K562 (cell line): ENCODE results near the gene SIGMAR1. TPM values are rescaled to one million over a fixed set of nuclear protein-coding genes. Genes with fewer than 3 reads are reported as not detected.
A peak's percentile ranks its signal among the peaks of the same experiment; 100 is the strongest.
"Not testable (repeated sequence)": the region's sequence is repeated elsewhere in the genome, so short reads cannot be mapped to it uniquely, and the experiment has no call there.

Experiments used
- ATAC-seq: fragments of 200-7000 bp; cut with Tn5 transposase; 3 replicates; pipeline ENCODE4 v1.9.1; 2020; ENCODE audit warnings: moderate library complexity
- BruUV-seq: library from RNA; stranded (reverse); fragments of 400-500 nt; replicated peaks from 2 replicates; lab custom pipeline; 2021; lab: Mats Ljungman, UMichigan
- CTCF ChIA-PET: fragments of 300-600 bp; formaldehyde crosslinking; extraction: SDS; loops from one replicate; lab custom pipeline; 2021; ENCODE audit warnings: low intra/inter-chr PET ratio; lab: Yijun Ruan, JAX
- POLR2A ChIA-PET: fragments of 300-600, 350-650 bp; sonication (Branson Sonifier 250); formaldehyde crosslinking; extraction: SDS; loops from one replicate; lab custom pipeline; 2021; ENCODE audit warnings: antibody characterized with exemption, inconsistent platforms; lab: Yijun Ruan, JAX
- DNase-seq, 4 experiments: peaks; one replicate each; pipeline versions ENCODE4 v3.0.0 to v3.0.0-alpha.2; 2011 to 2018; ENCODE audit warnings: low spot score in 3 of 4, mixed read lengths in 3 of 4; ENCODE audit errors: extremely low read depth in 1 of 4
- FAIRE-seq: peaks from 2 replicates; lab custom pipeline; 2011; peaks lifted over from hg19 to GRCh38; lab: Jason Lieb, UNC
- H2AFZ ChIP-seq: 2 replicates; pipeline ENCODE4 v1.6.0; 2011; ENCODE audit warnings: low read depth, low read length, control low read depth, inconsistent platforms
- H3K27ac ChIP-seq: fragments of 200-600 bp; 3 replicates; pipeline ENCODE4 v1.8.0; 2011; ENCODE audit warnings: low read depth, mild to moderate bottlenecking, control low read depth, inconsistent platforms, low read length, moderate library complexity, mixed read lengths; ENCODE audit errors: extremely low read depth
- H3K27me3 ChIP-seq, 2 experiments: fragments of 300-600 bp in 1 of 2; 2 replicates in 1 of 2; 3 replicates in 1 of 2; pipeline versions ENCODE4 v1.6.0 to v1.8.0; 2011; ENCODE audit warnings: inconsistent platforms in 2 of 2, low read length in 2 of 2, mild to moderate bottlenecking in 1 of 2, mixed read lengths in 1 of 2, moderate library complexity in 1 of 2; ENCODE audit not compliant: control insufficient read depth in 2 of 2, insufficient read depth in 2 of 2
- H3K36me3 ChIP-seq: fragments of 300-600 bp; 3 replicates; pipeline ENCODE4 v1.8.0; 2011; ENCODE audit warnings: mild to moderate bottlenecking, low read length, inconsistent platforms; ENCODE audit not compliant: control insufficient read depth, insufficient read depth
- H3K4me1 ChIP-seq, 2 experiments: fragments of 200-600 bp in 1 of 2; replicated peaks in 1 of 2; 2 replicates in 1 of 2; 3 replicates in 1 of 2; pipeline versions ENCODE4 v1.5.1 to v1.8.0; 2011; ENCODE audit warnings: inconsistent platforms in 2 of 2, low read length in 2 of 2, mild to moderate bottlenecking in 1 of 2, mixed read lengths in 1 of 2, moderate library complexity in 1 of 2; ENCODE audit not compliant: control insufficient read depth in 2 of 2, insufficient read depth in 2 of 2
- H3K4me2 ChIP-seq: 2 replicates; pipeline ENCODE4 v1.6.1; 2011; ENCODE audit warnings: low read length, control low read depth, inconsistent platforms, mixed read lengths; ENCODE audit not compliant: insufficient read depth
- H3K4me3 ChIP-seq: fragments of 200-600 bp; sonication (generic), shearing (Covaris generic); 2 replicates; pipeline ENCODE4 v1.5.1; 2016; ENCODE audit warnings: control low read depth, inconsistent platforms
- H3K79me2 ChIP-seq: fragments of 200-600 bp; 3 replicates; pipeline ENCODE4 v1.8.0; 2011; ENCODE audit warnings: low read length, inconsistent platforms; ENCODE audit not compliant: control insufficient read depth, insufficient read depth
- H3K9ac ChIP-seq, 2 experiments: 2 replicates each; pipeline versions ENCODE4 v1.6.0 to v1.6.1; 2011; ENCODE audit warnings: low read depth in 2 of 2, low read length in 2 of 2, control low read depth in 1 of 2, inconsistent platforms in 1 of 2, mild to moderate bottlenecking in 1 of 2, mixed read lengths in 1 of 2; ENCODE audit not compliant: insufficient read depth in 1 of 2
- H3K9me1 ChIP-seq: one replicate; pipeline ENCODE4 v1.6.0; 2011; ENCODE audit warnings: inconsistent platforms, mild to moderate bottlenecking, low read length, moderate library complexity; ENCODE audit not compliant: control insufficient read depth, insufficient read depth
- H3K9me3 ChIP-seq: replicated peaks from 2 replicates; pipeline ENCODE4 v1.5.1; 2011; ENCODE audit warnings: low read depth, low read length, inconsistent platforms; ENCODE audit not compliant: control insufficient read depth, insufficient read depth
- H4K20me1 ChIP-seq: replicated peaks from 2 replicates; pipeline ENCODE4 v1.6.1; 2011; ENCODE audit warnings: low read length, inconsistent platforms, mixed read lengths; ENCODE audit not compliant: control insufficient read depth, insufficient read depth
- RFX1 ChIP-seq: fragments of 450-650 bp; IDR thresholded peaks from 2 replicates; pipeline ENCODE4 v1.6.1; 2016; ENCODE audit warnings: mild to moderate bottlenecking, moderate library complexity
- ZNF384 ChIP-seq: IDR thresholded peaks from 2 replicates; pipeline ENCODE4 v1.6.1; 2012; ENCODE audit warnings: low read depth, low read length, improper control_type of control experiment
- WGBS: fragments of 100-300 bp; shearing (Covaris generic); methylation state at CpG from one replicate; pipeline ENCODE4 v1.1.6; 2016; ENCODE audit warnings: low coverage, mixed read lengths; ENCODE audit not compliant: insufficient coverage; ENCODE audit errors: missing lambda C conversion rate; 5-methylcytosine and 5-hydroxymethylcytosine counted together
- in situ Hi-C: fragments of 300-500 bp; cut with MboI; formaldehyde crosslinking; loops from 4 replicates; pipeline ENCODE4 v1.15.0; 2018; ENCODE audit warnings: inconsistent platforms, mixed read lengths
- intact Hi-C: fragments of 100-400 bp; cut with micrococcal nuclease; formaldehyde crosslinking; loops from 2 replicates; pipeline ENCODE4 v1.14.2; 2022
- polyA plus RNA-seq, 8 experiments: library from polyadenylated mRNA; depleted of rRNA in 4 of 8; stranded (reverse) in 5 of 8; unstranded in 3 of 8; fragments of >200 nt; fragmentation: Nextera tagmentation in 2 of 8; fragmentation: Illumina TruSeq in 1 of 8; extraction: Ambion mirVana in 2 of 8; extraction: Trizol in 1 of 8; gene quantifications; 2 replicates each; pipeline versions ENCODE4 v1.2.1 to v1.2.3, GENCODE V29; 2011 to 2014; ENCODE audit warnings: inconsistent platforms in 1 of 8, missing spikeins in 1 of 8
- total RNA-seq, 7 experiments: library from RNA; depleted of rRNA in 6 of 7; stranded (reverse); fragments of >200 nt in 6 of 7; fragmentation: Illumina TruSeq in 2 of 7; extraction: Trizol in 2 of 7; gene quantifications; 2 replicates each; pipeline versions ENCODE4 v1.2.1 to v1.2.3, GENCODE V29; 2011 to 2021; ENCODE audit warnings: low replicate concordance in 1 of 7
- TF ChIP-seq, protein P1 (sequence below): fragments of 250-450 bp; sonication (Bioruptor Pico); IDR thresholded peaks from 2 replicates; pipeline ENCODE4 v1.8.0; 2022; ENCODE audit warnings: inconsistent platforms
- TF ChIP-seq, protein P2 (sequence below): fragments of 450-650 bp; IDR thresholded peaks from 2 replicates; pipeline ENCODE4 v1.6.1; 2017; ENCODE audit warnings: mild to moderate bottlenecking, moderate library complexity

The SIGMAR1 gene
- total and polyA plus RNA-seq, 9 of the 15 experiments (the other 6 are each of a cell fraction or from before 2014, with no cell fraction given), result 6.9 to 80.0 (median 35.2) TPM

DNA sequence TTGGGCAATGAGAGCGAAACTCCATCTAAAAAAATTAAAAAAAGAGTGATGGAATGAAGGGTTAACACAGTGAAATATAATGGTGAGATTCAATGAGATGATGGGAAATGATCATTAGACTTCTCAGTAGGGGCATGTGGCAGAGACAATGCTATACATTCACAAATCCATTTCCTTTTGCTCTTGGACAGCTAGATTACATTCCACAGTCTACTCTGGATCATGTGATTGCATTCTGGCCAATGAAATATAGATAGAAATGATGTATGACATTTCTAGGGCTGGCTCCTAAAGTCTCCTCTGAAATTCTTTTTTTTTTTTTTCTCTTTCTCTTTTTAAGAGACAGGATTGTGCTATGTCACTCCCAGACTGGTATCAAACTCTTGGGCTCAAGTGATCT lies 5.1 kb upstream of the SIGMAR1 start (continued):
- TF ChIP-seq, protein P1, sequence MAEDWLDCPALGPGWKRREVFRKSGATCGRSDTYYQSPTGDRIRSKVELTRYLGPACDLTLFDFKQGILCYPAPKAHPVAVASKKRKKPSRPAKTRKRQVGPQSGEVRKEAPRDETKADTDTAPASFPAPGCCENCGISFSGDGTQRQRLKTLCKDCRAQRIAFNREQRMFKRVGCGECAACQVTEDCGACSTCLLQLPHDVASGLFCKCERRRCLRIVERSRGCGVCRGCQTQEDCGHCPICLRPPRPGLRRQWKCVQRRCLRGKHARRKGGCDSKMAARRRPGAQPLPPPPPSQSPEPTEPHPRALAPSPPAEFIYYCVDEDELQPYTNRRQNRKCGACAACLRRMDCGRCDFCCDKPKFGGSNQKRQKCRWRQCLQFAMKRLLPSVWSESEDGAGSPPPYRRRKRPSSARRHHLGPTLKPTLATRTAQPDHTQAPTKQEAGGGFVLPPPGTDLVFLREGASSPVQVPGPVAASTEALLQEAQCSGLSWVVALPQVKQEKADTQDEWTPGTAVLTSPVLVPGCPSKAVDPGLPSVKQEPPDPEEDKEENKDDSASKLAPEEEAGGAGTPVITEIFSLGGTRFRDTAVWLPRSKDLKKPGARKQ (CRISPR knock-in tag), result no peak
- TF ChIP-seq, protein P2, sequence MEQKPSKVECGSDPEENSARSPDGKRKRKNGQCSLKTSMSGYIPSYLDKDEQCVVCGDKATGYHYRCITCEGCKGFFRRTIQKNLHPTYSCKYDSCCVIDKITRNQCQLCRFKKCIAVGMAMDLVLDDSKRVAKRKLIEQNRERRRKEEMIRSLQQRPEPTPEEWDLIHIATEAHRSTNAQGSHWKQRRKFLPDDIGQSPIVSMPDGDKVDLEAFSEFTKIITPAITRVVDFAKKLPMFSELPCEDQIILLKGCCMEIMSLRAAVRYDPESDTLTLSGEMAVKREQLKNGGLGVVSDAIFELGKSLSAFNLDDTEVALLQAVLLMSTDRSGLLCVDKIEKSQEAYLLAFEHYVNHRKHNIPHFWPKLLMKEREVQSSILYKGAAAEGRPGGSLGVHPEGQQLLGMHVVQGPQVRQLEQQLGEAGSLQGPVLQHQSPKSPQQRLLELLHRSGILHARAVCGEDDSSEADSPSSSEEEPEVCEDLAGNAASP, result no peak
- TF ChIP-seq RFX1, result no peak
- TF ChIP-seq, all 486 proteins: peak for 0

DNA sequence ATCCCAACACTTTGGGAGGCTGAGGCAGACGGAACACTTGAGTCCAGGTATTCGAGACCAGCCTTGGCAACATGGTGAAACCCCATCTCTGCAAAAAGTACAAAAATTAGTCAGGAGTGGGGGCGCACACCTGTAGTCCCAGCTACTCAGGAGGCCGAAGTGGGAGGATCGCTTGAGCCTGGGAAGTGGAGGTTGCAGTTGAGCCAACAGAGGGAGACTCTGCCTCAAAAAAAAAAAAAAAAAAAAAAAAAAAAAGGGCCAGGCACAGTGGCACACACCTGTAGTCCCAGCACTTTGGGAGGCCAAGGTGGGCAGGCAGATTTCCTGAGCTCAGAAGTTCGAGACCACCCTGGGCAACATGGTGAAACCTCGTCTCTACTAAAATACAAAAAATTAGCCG lies 1.7 kb upstream of the SIGMAR1 start:
- TF ChIP-seq ZNF384, result peak; percentile 37; the same call in 1 of the 2 replicates
- H3K9me3 ChIP-seq, DNase-seq, in situ Hi-C loops, H4K20me1 ChIP-seq, ATAC-seq, H2AFZ ChIP-seq, H3K4me2 ChIP-seq, H3K4me3 ChIP-seq, H3K27me3 ChIP-seq, BruUV-seq, H3K27ac ChIP-seq, intact Hi-C loops, POLR2A ChIA-PET, H3K9me1 ChIP-seq, FAIRE-seq, H3K9ac ChIP-seq, CTCF ChIA-PET: not testable (repeated sequence)
- WGBS, result 87% methylated on average over 8 of the region's 8 CpGs
- H3K36me3 ChIP-seq, result peaks cover 14% of the 10 kb centered on the region; the same call in 1 of the 3 replicates
- peaks cover 18% of the 10 kb centered on the region for H3K79me2 ChIP-seq
- H3K4me1 ChIP-seq, result peaks cover 5 to 23% of the 10 kb centered on the region in 2 experiments; a peak in 4 of 5 replicates
